NOMO-1 (cell line): Measurements from ENCODE around the gene GAMT.
"Not testable (repeated sequence)": the region's sequence is repeated elsewhere in the genome, so short reads cannot be mapped to it uniquely, and the experiment has no call there.

ENCODE experiments used
- DNase-seq, 2 experiments: peaks; one replicate each; lab custom pipeline; 2025; ENCODE audit not compliant: unreplicated experiment in 2 of 2; lab: John Stamatoyannopoulos, UW

GAMT gene

DNA sequence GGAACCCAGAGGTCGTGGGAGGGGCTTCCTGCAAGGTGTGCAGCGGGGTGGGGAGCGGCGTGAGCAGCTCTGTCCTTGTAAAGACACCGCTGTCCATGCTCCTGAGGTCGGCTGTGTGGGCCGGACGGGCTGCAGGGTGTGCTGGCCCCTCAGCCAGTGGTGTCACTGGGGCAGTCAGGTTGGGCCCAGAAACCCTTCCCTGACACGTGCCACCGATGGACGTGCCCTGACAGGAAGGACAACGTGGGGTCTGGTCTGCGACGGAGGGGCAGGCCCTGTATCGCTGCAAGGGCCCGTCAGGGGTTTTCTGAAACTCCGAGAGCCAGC is 32.7 kb upstream of the GAMT start:
- no peak for DNase-seq

DNA sequence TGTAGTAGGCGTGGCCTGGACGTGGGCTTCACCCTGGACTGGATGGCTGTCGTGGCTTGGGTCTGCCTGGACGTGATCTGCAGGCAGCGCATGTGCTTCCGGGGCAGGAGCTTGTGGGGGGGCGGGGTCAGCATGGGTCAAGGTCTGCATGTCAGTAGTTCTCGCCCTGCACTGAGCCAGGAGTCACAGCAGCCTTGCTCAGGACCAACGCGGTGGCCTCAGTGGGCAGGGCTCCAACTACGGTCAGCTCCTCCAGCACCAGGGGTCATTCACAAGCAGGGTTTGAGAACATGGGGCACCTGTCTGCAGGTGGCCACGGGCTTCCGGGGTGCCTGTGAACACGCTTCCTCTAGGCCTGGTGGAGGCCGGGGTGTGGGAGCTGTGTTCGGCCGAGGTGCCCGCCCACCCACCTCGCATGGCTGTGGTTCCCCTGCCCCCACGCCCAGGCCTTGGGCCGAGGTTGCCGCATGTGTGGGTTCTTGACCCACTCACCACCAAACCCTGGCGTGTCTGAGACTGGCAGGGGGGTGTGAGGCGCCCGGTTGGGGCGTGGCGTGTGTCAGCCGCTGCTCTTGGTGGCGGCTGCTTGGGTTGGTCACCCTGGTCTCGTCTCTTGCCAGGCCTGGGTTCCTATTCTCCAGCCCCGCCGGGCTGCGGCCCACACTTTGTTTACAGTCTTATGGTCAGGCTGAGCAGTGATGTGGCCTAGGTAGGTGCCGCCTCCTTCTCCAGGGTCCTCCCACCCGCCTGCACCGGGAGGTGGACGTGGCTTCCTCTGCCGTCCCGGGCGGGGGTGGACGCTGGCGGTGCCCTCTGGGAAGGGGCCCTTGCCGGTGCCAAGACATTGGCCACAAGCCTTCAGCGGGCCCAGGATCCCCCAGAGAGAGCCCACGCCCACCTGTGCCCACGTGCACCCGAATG is 32.0 kb upstream of the GAMT start:
- no peak for DNase-seq

DNA sequence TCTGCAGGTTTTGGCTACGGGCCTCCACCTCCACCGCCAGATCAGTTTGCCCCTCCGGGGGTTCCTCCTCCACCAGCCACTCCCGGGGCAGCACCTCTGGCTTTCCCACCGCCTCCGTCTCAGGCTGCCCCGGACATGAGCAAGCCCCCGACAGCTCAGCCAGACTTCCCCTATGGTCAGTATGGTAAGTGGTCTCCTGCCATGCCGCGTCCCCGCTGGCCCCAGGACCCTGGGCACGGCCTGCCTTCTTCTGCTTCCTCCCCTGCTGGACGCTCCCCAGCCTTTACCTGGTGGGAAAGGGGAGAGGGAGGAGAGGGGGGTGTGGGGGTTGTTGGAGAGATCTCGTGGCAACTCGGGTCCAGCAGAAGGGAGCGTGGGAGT is 31.2 kb upstream of the GAMT start:
- no peak for DNase-seq

DNA sequence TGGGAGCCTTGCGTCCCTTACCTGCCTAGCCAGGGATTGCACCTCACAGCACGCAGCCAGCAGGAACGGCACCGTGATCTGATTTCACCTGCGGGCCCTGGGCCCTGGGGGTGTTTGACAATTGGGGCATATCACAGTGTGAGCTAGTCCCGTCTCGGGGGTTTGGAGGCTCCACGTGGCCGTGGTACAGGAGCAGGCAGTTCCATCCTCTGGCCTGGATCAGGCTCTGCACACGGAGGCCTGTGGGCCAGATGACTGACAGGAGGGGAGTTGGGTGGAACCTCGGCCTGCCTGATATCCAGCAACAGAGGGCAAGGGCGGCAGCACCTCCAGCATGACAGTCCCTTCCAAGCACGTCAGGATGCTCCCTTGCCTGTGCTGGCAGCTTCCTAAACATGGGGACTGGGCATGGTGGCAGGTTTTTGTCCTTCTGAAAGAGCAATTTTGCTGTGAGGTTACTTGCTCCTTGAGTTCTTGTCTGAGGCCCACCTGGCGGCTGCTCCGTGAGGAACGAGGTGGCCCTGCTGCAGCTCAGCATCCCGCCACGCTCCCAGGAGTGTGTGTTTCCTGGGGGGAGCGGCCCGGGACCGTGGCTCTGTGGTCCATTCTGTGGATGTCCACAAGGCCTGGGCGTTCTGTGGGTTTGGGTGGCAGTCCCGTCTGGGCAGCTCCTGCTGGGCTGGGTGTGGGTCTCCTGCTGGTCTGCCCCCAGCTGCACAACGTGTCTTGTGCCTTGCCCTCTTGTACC is 30.6 kb upstream of the GAMT start:
- no peak for DNase-seq

DNA sequence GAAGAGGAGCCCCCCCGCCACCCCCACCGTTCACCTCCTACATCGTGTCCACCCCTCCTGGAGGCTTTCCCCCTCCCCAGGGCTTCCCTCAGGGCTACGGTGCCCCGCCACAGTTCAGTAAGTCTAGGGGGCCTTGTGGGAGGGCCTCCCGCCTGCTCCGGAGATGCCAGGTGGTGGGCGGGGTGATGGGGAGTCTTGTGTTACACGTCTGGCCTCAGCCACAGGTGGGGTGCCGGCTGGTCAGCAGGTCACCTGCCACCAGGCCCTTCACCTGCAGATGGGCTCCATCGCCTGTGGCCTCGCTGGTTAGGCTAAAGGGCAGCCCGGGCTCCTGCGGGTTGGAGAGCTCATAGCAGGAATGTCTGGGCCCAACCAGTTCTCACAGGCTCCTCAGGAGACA is 28.9 kb upstream of the GAMT start:
- DNase-seq, result no peak

DNA sequence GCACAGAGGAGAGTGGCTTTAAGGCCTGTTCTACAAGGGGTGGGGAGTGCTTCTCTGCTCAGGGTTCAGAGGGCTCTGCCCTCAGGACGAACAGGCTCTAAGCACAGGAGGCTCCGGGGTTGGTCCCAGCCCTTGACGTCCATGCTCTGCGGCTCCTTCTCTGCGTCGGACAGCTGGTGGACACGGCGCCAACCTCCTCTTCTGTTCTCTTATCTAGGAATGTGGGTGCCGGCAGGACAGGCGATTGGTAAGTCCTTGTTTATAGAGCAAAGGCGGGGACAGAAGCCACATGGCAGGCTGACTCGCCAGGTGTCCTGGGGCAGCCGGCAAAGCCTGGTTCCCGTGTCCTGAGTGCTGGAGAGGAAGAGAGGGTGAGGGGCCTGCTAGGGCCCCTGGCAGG is 28.4 kb upstream of the GAMT start:
- no peak for DNase-seq

DNA sequence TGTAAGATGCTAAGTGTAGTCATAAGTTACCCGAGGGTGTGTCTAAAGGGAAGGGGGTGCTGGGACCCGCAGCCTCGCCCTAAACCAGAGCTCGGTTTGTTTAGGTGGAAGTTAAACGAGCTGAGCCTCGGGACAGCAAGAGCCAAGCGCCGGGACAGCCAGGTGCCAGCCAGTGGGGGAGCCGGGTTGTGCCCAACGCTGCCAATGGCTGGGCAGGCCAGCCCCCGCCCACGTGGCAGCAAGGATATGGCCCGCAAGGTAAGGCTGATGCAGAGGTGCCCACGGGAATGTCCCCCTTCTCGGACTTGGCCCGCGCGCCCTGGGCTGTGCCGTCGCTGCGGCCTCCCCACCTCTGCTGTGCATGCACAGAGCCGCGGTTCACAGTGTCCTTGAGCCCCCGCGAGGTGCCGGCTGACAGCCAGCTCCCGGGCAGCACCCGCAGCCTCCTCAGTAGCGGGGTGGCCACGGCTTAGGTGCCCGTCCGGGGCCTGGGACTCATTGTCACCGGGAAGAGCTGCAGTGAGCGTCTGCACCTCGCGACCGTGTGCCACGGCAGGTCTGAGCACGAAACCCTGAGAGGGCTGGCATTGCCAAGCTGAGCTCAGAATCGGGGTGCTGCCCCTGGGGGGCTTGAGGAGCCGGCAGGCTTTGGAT is 27.5 kb upstream of the GAMT start:
- no peak for DNase-seq

DNA sequence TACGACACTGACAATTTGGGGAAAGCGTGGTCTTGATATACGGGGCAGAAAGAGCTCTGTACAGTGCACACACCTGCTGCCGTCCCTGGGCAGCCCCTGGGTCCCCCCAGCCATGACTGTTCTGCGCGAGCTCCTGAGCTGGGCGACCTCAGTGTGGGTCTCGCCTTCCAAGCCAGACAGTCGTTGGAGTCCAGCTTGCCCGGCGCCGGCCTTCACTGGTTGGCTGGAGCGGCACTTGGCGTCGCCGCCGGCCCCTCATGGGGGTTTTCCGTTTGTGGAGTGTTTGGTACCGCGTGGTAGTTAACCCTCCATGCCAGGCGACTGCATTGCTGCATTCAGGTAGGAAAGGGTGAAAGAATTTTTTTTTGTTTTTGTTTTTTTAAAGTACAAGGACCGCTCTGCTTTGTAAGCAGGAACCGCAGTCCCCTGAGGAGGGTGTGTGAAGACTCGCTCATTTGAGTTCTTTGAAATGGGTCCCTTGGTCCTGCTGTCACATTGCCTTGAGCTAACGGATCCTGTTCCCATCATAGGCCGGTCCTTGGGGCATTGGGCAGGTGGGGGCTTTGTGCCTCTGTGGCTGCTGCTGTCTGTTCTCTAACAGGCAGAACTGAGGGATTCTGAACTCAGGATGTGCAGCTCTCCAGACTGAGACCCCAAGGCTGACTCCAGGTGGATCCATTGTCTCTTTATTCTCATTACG is 26.0 kb upstream of the GAMT start:
- no peak for DNase-seq

DNA sequence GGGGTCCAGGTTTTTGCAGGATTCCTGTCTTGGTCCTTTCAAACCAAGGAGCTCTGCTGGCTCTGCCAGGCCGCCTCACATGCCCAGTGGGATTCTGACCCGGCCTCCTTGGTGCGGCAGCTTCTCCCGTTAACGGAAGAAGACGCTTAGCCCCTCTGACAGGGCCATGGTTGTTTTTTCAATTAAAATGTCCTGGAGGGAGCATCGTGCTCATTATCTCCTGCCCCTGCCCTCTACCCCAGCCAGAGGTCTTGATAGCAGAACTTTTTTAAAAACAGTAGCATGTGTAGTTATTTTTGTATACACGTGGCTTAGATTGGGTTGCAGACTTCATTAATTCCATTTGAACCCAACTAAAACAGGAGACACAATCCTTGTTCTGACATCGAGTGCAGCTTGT is 25.4 kb upstream of the GAMT start:
- no peak for DNase-seq

DNA sequence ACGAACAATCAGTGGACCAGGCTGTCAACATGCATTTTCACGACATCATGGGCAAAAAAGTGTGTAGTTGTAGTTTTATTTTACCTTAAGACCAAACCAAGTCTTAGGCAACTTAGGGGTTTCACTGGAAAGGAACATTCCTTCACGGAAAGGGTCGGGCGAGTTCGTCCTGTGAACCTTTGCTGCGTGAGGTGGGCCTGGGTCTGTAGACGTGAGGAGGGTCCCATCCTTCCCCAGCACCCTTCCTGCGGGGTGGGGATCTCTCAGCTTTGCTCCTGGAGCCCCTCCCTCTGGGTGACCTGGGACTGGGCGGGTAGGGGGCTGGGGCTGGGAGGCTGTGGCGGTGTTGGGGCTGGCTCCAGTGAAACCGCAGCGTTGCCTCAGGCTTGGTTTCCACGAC is 24.6 kb upstream of the GAMT start:
- no peak for DNase-seq

DNA sequence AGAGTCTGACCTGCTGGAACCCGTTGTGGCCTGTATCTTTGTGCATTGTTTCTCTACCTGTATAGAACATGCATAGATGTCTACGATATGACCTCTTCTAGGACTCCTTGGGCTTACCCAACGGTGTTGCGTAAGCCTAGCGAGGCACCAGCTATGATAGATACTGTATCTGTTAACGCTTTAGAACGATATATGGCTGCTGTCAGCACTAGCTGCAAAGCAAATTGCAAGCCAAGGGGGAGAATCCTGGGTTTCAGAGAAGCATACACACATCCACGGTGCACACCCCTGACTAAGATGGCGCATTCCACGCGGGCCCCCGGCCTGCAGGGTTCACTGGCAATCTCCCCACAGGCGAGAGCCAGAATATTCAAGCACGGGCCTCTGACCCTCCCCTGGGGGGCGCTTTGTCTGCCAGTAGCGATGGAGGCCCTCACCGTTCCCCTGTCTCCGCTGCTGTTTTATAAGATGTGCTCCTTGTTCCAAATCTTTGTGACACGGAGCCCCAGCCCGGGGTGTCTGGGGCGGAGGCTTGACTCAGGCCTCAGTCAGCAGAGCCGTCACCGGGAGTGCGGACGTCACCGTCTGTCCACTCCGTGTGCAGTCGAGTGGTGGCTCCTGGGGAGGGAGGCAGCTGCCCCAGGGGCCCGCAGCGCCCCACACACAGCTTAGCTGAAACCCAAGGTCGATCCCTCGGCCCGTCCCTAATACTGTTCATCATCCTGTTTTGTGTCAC is 23.9 kb upstream of the GAMT start:
- DNase-seq, result no peak

DNA sequence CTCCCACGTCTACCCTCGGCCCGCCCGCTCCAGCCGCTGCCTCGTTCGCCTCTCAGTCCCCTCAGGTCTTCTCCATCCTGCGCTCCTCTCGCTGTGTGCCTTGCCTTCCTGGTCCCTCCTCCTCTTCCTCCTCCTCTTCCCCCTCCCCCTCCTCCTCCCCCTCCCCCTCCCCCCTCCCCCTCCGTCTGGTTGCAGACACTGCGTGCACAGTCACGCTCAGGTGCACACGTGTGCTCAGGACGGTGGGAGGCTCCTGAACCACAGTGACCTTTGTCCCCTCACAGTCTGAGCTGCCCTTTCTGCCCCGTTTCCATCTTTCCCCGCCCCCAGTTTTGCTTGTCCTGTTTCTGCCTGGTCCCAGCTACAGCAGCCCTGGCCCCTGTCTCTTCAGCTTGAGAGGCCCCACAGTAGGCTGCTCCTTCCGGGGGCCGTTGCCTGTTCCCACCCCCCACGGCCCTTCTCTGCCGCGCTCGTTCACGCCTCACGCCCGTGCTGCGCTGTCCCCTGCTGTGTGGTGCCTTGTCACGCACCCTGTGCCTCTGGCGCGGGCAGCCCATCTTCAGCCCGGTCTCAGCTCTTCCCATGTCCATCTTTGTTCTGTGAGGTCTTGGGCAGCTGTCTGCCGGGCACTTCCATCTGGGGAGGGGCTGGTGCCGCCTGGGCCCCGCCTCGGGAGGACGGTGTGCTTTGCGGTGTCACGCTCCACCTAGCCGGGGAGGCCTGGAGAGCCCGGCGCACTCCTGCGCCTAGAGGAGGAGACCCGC is 23.0 kb upstream of the GAMT start:
- DNase-seq, result no peak

DNA sequence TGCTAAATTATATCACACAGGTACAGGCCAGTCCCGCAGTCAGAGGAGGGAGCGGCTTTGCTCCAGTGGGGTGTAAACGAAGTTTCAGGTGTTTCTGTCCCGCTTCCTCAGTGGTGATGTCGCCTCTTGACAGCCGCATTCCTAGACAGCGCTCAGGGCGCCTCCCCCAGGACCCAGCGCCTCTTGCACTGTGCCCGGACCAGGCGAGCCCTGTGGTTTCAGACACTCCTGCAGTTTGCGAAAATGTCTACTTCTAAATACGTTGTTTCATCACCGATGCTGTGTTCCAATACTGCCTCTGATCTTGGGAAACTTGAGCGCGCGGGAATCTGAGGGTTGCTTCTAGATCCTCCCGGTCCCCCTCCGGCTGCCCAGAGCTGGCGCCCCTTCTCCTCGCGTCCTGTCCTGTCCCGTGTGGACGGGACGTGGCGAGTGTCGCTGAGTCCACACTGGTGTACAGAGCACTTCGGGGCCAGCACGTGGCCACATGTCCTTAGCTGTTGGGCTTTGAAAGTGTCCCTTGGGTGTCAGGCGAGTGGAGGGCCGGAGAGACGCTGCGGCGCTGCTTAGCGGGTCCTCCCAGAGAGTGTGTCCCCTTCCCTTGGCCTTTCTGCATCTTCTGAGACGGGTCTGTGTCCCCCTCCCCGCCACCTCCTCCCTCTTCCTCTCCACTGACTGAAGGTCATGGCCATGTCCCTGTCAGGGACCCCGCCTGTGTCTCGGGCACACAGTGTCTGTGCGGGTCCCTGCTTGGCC is 22.3 kb upstream of the GAMT start:
- no peak for DNase-seq

DNA sequence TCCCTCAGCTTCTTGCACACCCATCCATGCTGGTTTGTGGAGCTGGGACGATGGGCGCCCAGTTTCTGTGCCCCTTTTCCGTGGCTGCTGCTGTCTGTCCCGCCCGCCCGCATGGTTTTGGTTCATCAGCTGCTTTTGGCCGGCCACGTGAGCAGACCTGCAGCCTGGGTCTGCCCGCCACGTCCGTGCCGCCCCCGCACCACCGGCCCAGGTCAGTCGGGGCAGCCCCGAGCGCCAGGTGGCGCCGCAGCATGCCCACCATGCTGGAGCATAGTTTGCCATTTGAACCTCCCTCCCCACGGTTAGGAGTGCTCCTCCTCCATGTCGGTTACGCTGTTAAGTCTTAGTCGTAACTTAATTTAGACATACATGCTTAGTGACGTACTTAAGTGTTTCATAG is 21.6 kb upstream of the GAMT start:
- no peak for DNase-seq

DNA sequence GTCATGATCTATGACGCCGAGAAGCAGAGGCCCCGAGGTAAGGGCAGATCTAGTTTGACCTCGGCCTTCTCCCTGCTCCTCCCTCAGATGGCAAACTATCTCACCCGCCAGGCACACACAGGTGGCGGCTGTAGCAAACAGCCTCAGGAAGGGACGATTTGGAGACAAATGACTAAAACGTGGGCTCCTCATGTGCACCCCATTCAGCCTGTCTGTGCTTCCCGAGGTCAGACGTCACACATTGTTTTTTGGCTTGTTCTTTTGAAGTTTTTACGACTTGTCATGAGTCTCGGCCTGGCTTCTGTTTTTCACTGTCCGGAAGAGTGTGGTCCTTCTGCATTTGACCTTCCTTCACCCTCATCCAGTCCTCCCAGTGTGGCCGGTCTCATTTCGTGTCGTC is 21.0 kb upstream of the GAMT start:
- no peak for DNase-seq

DNA sequence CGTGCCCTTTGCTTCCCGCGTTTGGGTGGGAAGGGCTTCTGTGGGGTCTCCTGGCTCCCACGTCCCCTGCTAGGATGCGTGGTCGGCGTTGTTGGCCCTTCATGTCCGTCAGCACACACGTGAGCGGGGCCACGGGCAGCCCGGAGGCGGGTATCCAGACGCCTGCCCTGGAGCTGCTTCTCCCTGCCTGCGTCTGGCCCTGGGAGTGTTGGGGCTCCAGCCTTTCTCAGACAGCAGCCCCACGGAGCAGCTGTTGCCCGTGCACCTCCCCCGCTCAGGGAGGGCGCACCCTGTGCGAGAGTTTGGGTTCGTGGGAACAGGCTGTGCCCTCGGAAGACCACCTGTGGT is 20.6 kb upstream of the GAMT start:
- no peak for DNase-seq

DNA sequence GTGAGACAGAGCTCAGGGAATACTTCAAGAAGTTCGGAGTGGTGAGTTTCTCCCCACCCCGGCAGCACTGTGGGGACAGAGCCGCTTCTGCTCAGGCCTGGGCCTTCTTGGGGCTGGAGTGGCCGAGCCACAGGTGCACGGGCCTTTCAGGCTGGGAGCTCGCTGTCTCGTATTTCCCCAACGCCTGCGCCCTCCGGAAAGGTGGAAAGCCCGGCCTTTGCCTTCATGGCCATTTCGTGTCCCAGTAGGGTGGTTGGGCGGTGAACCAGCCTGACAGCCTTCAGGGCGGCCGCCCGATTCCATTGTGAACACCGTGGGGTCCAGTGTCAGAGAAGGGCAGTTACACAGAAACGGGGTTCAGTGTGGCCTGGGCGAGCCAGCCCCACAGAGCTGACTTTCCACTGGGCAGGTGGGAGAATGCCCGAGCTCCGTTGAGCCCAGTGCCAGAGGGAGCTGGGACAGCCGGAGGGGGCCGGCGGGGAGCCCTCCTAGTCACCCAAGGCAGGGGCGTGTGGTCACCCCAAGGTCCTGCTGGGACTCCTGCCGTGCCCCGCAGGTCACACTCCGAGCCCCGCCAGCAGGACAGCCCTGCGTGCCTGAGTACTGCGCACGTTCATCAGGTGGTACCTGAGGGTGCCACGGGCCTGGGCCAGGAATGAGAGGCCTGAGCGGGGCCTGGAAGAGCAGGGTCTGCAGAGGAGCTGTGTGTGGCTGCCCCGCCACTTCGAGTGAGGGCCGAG is 20.0 kb upstream of the GAMT start:
- DNase-seq, result no peak

DNA sequence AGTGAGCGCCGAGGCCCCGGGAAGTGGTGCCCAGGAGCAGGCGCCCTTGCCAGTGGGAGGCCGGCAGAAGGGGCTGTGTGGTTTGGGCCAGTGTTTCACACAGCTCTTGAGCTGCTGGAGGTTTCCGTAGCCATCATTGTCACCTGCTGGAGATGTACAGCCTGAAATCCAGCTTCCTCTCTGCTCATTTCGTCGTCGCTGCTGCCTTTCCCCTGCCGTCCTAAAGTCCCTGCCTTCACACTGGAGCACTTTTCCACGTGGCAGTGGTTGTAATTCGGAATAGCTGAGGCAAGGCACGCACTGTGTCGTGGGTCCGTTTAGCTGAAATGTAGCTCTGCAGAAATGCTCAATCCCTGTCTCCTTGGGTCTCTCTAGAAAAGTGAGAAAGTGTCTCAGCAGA is 19.2 kb upstream of the GAMT start:
- no peak for DNase-seq

DNA sequence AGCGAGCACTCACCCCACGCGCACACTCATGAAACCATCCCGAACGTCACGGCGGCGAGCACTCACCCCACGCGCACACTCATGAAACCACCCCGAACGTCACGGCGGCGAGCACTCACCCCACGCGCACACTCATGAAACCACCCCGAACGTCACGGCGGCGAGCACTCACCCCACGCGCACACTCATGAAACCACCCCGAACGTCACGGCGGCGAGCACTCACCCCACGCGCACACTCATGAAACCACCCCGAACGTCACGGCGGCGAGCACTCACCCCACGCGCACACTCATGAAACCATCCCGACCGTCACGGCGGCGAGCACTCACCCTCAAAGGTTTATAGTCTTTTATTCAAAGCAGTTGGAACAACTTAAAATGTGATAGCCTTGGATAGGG is 18.7 kb upstream of the GAMT start:
- DNase-seq, result not testable (repeated sequence)
